Left renal cortex interstitium (tissue), 4 donors: ENCODE results near the gene COL6A3. TPM values are rescaled to one million over a fixed set of nuclear protein-coding genes. Genes with fewer than 3 reads are reported as not detected.

Experiments used
- DNase-seq, 4 donors: peaks; one replicate each; pipeline ENCODE4 v3.0.0-alpha.2; 2013; ENCODE audit warnings: low read depth in 4 of 4, low spot score in 2 of 4, missing footprints in 1 of 4
- polyA plus RNA-seq, 4 donors: library from polyadenylated mRNA; unstranded; fragments of 120-200 nt; gene quantifications; one replicate each; pipeline ENCODE4 v1.2.1, GENCODE V29; 2013; ENCODE audit not compliant: insufficient read length in 4 of 4

COL6A3 gene
- polyA plus RNA-seq, 4 donors, result 236 to 277 (median 260) TPM

- no peak for DNase-seq
These were observed 134.8 kb downstream of the COL6A3 start for GRCh38 chr2:237279012-237279768.

- no peak for DNase-seq
These were observed 135.4 kb downstream of the COL6A3 start for GRCh38 chr2:237278568-237278967.

- no peak for DNase-seq
These were observed 137.1 kb downstream of the COL6A3 start for GRCh38 chr2:237276716-237277490.

Other genes with a start within 250 kb of the COL6A3 start
- gene MLPH, start 73.1 kb upstream of the COL6A3 start, polyA plus RNA-seq, result 1 to 10 TPM; 1.4 to 6.2 (median 3.2) TPM
- not detected for gene PRLH, start 152.4 kb upstream of the COL6A3 start, polyA plus RNA-seq
- 10 to 100 TPM; 14.9 to 22.6 (median 16.9) TPM for gene RAB17, start 176.6 kb upstream of the COL6A3 start, polyA plus RNA-seq
- gene LRRFIP1, start 213.4 kb upstream of the COL6A3 start, polyA plus RNA-seq, result 100 to 1,000 TPM in 1 of 4 donors, 10 to 100 TPM in 3; 65.9 to 101 (median 88.4) TPM